Smooth muscle cell of bladder (primary cell): Measurements from ENCODE around the gene NMRK1. TPM values are rescaled to one million over a fixed set of nuclear protein-coding genes. Genes with fewer than 3 reads are reported as not detected.

Experiments used
- total RNA-seq: library from RNA; depleted of rRNA; stranded (reverse); fragments of >200 nt; gene quantifications from 2 replicates; pipeline ENCODE4 v1.2.3, GENCODE V29; 2014

The NMRK1 gene
- 8.9 and 11.2 TPM in 2 replicates for total RNA-seq

GRCh38 chr9:75087824-75088645 is at the start of gene NMRK1, which contains the start of gene OSTF1:
Gene NMRK1, minus strand, starts transcription at chr9:75088155. Its CDS starts 5,040 bp downstream, at chr9:75083115.
Gene OSTF1, plus strand, starts transcription at chr9:75088514. Its CDS starts 179 bp downstream, at chr9:75088693.

Other genes starting within 250 kb of the NMRK1 start
- gene TRPM6, start 200.2 kb downstream of the NMRK1 start, total RNA-seq = 0.09 and 0.28 TPM in 2 replicates
- gene C9orf40, start 135.2 kb downstream of the NMRK1 start, total RNA-seq = 1.3 and 1.7 TPM in 2 replicates
- gene CARNMT1, start 59.9 kb downstream of the NMRK1 start, total RNA-seq = 24.5 TPM in 2 replicates
- gene OSTF1, start 359 bp upstream of the NMRK1 start, total RNA-seq = 39.6 and 42.4 TPM in 2 replicates